ENCODE results near the gene CFAP99. TPM values are rescaled to one million over a fixed set of nuclear protein-coding genes. Genes with fewer than 3 reads are reported as not detected.

The CFAP99 gene
- total RNA-seq, 1 donor from 2014 or later, result not detected

GRCh38 chr4:2416564-2417225, 2.1 kb upstream of the CFAP99 start:
- Mint-ChIP-seq H3K9me3 (ENCODE audit: low read depth) (no peaks in the 10 kb centered on the region), H3K27me3 (ENCODE audit: low read depth) (peaks cover 32% of the 10 kb centered on the region), H3K4me1 (ENCODE audit: low read depth) (peaks cover 40% of the 10 kb centered on the region), H3K36me3 (ENCODE audit: low read depth) (peaks cover 3% of the 10 kb centered on the region), H3K27ac (ENCODE audit: unreplicated experiment) (no peak overlapping the region), H3K4me3 (ENCODE audit: unreplicated experiment) (peak overlapping the region; percentile 58)
- no peak for DNase-seq (ENCODE audit: low spot score)
- no peak for TF ChIP-seq CTCF (IDR thresholded peaks at IDR 0.05)

- DNase-seq (ENCODE audit: low spot score), result no peak
- H3K9me3 Mint-ChIP-seq (ENCODE audit: low read depth), result no peaks in the 10 kb centered on the region
- H3K27ac Mint-ChIP-seq (ENCODE audit: unreplicated experiment), result no peak overlapping the region
- no peak for TF ChIP-seq CTCF (IDR thresholded peaks at IDR 0.05)
- H3K4me1 Mint-ChIP-seq (ENCODE audit: low read depth), result peaks cover 39% of the 10 kb centered on the region
- H3K27me3 Mint-ChIP-seq (ENCODE audit: low read depth), result peaks cover 38% of the 10 kb centered on the region
- H3K36me3 Mint-ChIP-seq (ENCODE audit: low read depth), result peaks cover 3% of the 10 kb centered on the region
- H3K4me3 Mint-ChIP-seq (ENCODE audit: unreplicated experiment), result peak overlapping the region; percentile 74
These were observed 1.5 kb upstream of the CFAP99 start for GRCh38 chr4:2417226-2417764.

GRCh38 chr4:2417765-2418649, 748 bp upstream of the CFAP99 start, which contains the start of gene ZFYVE28:
ZFYVE28 (minus strand) TSS chr4:2418645; CDS start chr4:2418323, 322 bp downstream.
- H3K27me3 Mint-ChIP-seq (ENCODE audit: low read depth), result peaks cover 43% of the 10 kb centered on the region
- DNase-seq (ENCODE audit: low spot score), result no peak
- H3K9me3 Mint-ChIP-seq (ENCODE audit: low read depth), result no peaks in the 10 kb centered on the region
- peaks cover 3% of the 10 kb centered on the region for H3K36me3 Mint-ChIP-seq (ENCODE audit: low read depth)
- peak within 1 kb of the TSS; percentile 83 for H3K4me3 Mint-ChIP-seq (ENCODE audit: unreplicated experiment)
- peak within 1 kb of the TSS; percentile 76 for H3K27ac Mint-ChIP-seq (ENCODE audit: unreplicated experiment)
- no peak for TF ChIP-seq CTCF (IDR thresholded peaks at IDR 0.05)
- H3K4me1 Mint-ChIP-seq (ENCODE audit: low read depth), result peaks cover 32% of the 10 kb centered on the region

- no peak for DNase-seq (ENCODE audit: low spot score)
- TF ChIP-seq CTCF (IDR thresholded peaks at IDR 0.05), result no peak
- peak overlapping the region; percentile 83 for H3K4me3 Mint-ChIP-seq (ENCODE audit: unreplicated experiment)
- H3K9me3 Mint-ChIP-seq (ENCODE audit: low read depth), result no peaks in the 10 kb centered on the region
- H3K27me3 Mint-ChIP-seq (ENCODE audit: low read depth), result peaks cover 46% of the 10 kb centered on the region
- H3K4me1 Mint-ChIP-seq (ENCODE audit: low read depth), result peaks cover 16% of the 10 kb centered on the region
- peaks cover 3% of the 10 kb centered on the region for H3K36me3 Mint-ChIP-seq (ENCODE audit: low read depth)
- H3K27ac Mint-ChIP-seq (ENCODE audit: unreplicated experiment), result no peak overlapping the region
These were observed 1.1 kb downstream of the CFAP99 start for GRCh38 chr4:2419814-2420213.

- no peak overlapping the region for H3K27ac Mint-ChIP-seq (ENCODE audit: unreplicated experiment)
- DNase-seq (ENCODE audit: low spot score), result no peak
- peaks cover 12% of the 10 kb centered on the region for H3K4me1 Mint-ChIP-seq (ENCODE audit: low read depth)
- H3K4me3 Mint-ChIP-seq (ENCODE audit: unreplicated experiment), result no peak overlapping the region
- H3K36me3 Mint-ChIP-seq (ENCODE audit: low read depth), result peaks cover 3% of the 10 kb centered on the region
- TF ChIP-seq CTCF (IDR thresholded peaks at IDR 0.05), result no peak
- H3K27me3 Mint-ChIP-seq (ENCODE audit: low read depth), result peaks cover 41% of the 10 kb centered on the region
- H3K9me3 Mint-ChIP-seq (ENCODE audit: low read depth), result no peaks in the 10 kb centered on the region
These were observed 3.2 kb downstream of the CFAP99 start for GRCh38 chr4:2421928-2422327.
